ENCODE results near the gene LHX2. TPM values are rescaled to one million over a fixed set of nuclear protein-coding genes. Genes with fewer than 3 reads are reported as not detected.

LHX2 gene
- total RNA-seq, 2 experiments from 2014 or later, result not detected

DNA sequence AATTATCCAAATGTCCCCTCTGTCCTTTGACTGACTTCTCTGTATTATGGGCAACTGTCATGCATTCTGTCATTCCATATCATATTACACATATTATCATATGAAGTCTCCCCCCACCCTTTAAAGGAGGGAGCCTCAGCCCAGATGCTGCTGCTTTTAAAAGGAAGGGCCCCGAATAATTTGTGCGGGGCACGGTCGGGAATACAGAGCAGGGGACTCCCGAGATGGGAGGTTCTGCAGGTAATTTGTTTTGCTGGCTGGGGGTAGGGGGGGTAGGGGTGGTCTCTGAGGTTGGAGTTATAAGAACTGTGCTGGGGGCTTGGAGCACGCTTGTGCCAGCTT lies 10.1 kb upstream of the LHX2 start:
- no peak for DNase-seq
- CTCF ChIA-PET, result no interaction called here
- no peaks in the 10 kb centered on the region for H3K9me3 Mint-ChIP-seq (ENCODE audit: insufficient read depth)
- ATAC-seq, result no peak
- H3K4me1 Mint-ChIP-seq (ENCODE audit: low read depth), result peaks cover 32% of the 10 kb centered on the region
- H3K27me3 Mint-ChIP-seq (ENCODE audit: low read depth), result peaks cover 89% of the 10 kb centered on the region
- H3K27ac Mint-ChIP-seq, result no peak overlapping the region
- H3K4me3 Mint-ChIP-seq, result no peak overlapping the region
- H3K36me3 Mint-ChIP-seq (ENCODE audit: low read depth), result no peaks in the 10 kb centered on the region
- POLR2A ChIA-PET, result no interaction called here

DNA sequence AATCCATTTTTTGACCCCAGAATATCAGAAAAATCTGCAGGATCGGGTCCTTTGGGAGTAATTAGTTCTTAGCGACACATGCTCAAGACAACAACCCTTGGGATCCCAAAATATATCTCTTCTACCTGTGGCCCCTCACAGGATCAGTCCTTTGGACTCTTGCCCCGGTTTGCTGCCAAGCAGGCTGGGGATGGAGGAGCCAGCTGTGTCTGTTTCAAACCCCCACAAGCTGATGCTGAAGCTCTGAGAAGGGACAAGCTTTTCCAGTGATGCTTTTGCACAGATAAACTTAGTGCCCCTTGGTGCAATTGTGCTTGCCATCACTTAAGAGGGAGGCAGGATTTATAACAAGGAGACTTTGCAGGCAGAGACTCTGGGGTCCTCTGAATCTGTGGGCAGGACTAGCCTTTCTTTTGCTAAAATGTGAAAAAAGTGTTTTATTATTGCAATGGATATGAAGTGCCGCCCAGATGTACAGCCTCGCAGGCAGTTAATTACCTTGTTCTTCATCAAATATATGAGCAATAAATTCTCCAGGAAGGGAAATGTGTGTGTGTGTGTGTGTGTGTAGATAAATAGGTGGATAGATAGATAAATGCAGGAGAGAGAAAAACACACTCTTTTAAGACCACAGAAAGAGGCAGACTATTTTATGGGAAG lies 9.6 kb upstream of the LHX2 start:
- H3K9me3 Mint-ChIP-seq (ENCODE audit: insufficient read depth), result no peaks in the 10 kb centered on the region
- H3K27ac Mint-ChIP-seq, result no peak overlapping the region
- no peak for ATAC-seq
- peaks cover 90% of the 10 kb centered on the region for H3K27me3 Mint-ChIP-seq (ENCODE audit: low read depth)
- H3K36me3 Mint-ChIP-seq (ENCODE audit: low read depth), result no peaks in the 10 kb centered on the region
- no peak overlapping the region for H3K4me3 Mint-ChIP-seq
- ChIA-PET CTCF (no interaction called here), POLR2A (interaction anchor here (0.6 kb wide), 1 partner anchor 1103 kb away, joined by 3 read pairs; no protein-coding TSS in a partner anchor)
- DNase-seq, result no peak
- peaks cover 29% of the 10 kb centered on the region for H3K4me1 Mint-ChIP-seq (ENCODE audit: low read depth)

DNA sequence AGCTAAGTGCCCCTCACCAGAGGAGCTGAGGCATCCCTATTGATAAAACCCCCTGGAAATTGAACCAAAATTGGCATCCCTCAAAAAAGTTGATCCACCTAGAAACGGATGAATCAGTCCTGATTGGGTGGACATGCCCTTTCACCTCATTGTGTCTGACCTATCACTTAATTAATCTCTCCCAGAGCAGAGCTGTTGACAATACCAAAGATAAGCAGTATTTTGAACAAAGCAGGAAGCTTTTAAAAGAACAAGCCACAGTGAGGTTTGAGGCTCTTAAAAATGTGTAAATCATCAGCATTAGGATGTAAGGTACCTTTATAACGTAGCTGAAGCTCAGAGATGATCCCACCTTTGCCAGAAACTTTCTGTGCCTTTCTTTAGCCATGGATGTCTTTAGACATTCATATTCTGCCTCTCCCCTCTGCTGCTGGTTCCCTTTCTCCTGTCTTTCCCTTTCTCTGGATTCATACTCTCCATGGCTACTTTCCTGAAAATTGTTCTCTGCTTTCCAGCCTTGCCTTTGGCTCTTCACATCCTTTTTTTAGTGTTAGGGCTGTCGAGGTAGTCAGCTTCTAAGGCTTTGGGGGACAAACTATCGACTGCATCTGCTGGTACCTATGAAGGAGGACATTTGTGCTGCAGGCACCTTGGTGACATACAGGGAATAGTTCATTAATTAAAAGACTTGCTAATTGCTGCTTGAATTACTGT lies 7.8 kb upstream of the LHX2 start:
- DNase-seq (no peak), ATAC-seq (no peak)
- Mint-ChIP-seq H3K4me1 (ENCODE audit: low read depth) (peaks cover 16% of the 10 kb centered on the region), H3K27me3 (ENCODE audit: low read depth) (peaks cover 87% of the 10 kb centered on the region), H3K27ac (no peak overlapping the region), H3K4me3 (no peak overlapping the region), H3K9me3 (ENCODE audit: insufficient read depth) (no peaks in the 10 kb centered on the region), H3K36me3 (ENCODE audit: low read depth) (peaks cover 3% of the 10 kb centered on the region)
- POLR2A ChIA-PET, result interaction anchor here (0.6 kb wide), 2 partner anchors 18 to 56 kb away, joined by 3 to 5 read pairs; no protein-coding TSS in a partner anchor
- CTCF ChIA-PET, result interaction anchor here (1.2 to 3.0 kb wide), 3 partner anchors 14 to 459 kb away, joined by 3 to 15 read pairs (median 4); no protein-coding TSS in a partner anchor

DNA sequence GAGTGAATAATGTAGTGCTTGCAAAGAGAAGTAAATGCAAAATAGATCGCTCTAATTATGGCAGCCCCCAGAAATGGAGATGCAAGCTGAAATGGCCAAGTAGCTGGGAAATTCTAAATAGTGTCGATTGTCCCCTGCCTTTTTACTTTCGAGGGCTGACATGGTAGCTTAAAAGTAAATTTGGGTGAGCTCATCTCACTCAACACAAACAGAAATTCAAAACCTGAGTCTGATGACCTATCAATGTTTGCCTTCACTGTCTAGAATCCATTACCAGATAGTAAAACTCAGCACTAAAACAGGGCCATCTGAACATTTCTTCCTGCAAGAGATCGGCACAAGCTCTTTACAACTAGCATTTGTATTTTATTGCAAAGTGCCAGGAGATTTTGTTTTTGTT lies 7.0 kb upstream of the LHX2 start:
- Mint-ChIP-seq H3K27ac (no peak overlapping the region), H3K27me3 (ENCODE audit: low read depth) (peaks cover 89% of the 10 kb centered on the region), H3K4me1 (ENCODE audit: low read depth) (peaks cover 14% of the 10 kb centered on the region), H3K4me3 (no peak overlapping the region), H3K36me3 (ENCODE audit: low read depth) (peaks cover 3% of the 10 kb centered on the region), H3K9me3 (ENCODE audit: insufficient read depth) (no peaks in the 10 kb centered on the region)
- CTCF ChIA-PET, result interaction anchor here (1.2 to 3.0 kb wide), 3 partner anchors 13 to 460 kb away, joined by 3 to 15 read pairs (median 4); no protein-coding TSS in a partner anchor
- POLR2A ChIA-PET, result interaction anchor here (0.6 kb wide), 1 partner anchor 17 kb away, joined by 3 read pairs; no protein-coding TSS in a partner anchor
- DNase-seq, result no peak
- ATAC-seq, result no peak

DNA sequence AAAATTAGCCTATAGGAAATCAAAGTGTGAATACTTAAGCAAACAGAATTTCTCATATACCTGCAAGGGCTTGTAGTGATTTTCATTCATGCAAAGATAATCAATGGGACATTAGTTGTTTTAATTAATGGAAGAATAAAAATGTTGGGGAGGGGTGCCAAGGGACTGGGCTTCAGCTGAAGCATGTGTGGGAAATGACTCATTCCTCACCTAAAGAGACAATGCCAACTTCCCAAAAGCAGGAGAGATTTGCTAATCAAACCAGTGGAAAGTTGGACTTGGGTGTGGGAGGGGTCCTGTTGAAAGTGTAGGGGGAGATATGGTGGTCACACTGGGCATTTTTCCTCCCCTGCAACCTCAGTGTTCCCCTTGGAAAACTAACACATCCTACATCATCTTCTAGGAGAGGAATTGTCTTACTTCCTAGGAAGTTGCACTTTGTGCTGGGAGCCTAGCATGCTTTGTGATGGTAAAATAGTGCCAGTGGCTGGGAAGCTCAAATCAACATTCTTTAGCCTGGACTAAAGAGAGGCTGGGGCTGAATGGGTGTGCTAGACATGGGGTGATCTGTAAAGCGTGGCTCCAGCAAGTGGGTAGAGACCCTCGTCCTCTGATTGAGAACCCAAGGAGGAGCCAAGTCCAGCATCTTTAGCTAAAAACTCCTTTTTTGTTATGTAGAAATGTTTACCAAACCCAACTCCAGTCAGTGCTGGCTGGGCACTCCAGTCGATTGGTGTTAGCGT lies 6.4 kb upstream of the LHX2 start:
- CTCF ChIA-PET, result interaction anchor here (1.2 to 3.0 kb wide), 2 partner anchors 13 to 34 kb away, joined by 3 to 15 read pairs; no protein-coding TSS in a partner anchor
- no peak overlapping the region for H3K27ac Mint-ChIP-seq
- H3K4me3 Mint-ChIP-seq, result no peak overlapping the region
- no peaks in the 10 kb centered on the region for H3K9me3 Mint-ChIP-seq (ENCODE audit: insufficient read depth)
- peaks cover 17% of the 10 kb centered on the region for H3K4me1 Mint-ChIP-seq (ENCODE audit: low read depth)
- DNase-seq (no peak), ATAC-seq (no peak)
- peaks cover 94% of the 10 kb centered on the region for H3K27me3 Mint-ChIP-seq (ENCODE audit: low read depth)
- POLR2A ChIA-PET, result no interaction called here
- H3K36me3 Mint-ChIP-seq (ENCODE audit: low read depth), result peaks cover 5% of the 10 kb centered on the region

DNA sequence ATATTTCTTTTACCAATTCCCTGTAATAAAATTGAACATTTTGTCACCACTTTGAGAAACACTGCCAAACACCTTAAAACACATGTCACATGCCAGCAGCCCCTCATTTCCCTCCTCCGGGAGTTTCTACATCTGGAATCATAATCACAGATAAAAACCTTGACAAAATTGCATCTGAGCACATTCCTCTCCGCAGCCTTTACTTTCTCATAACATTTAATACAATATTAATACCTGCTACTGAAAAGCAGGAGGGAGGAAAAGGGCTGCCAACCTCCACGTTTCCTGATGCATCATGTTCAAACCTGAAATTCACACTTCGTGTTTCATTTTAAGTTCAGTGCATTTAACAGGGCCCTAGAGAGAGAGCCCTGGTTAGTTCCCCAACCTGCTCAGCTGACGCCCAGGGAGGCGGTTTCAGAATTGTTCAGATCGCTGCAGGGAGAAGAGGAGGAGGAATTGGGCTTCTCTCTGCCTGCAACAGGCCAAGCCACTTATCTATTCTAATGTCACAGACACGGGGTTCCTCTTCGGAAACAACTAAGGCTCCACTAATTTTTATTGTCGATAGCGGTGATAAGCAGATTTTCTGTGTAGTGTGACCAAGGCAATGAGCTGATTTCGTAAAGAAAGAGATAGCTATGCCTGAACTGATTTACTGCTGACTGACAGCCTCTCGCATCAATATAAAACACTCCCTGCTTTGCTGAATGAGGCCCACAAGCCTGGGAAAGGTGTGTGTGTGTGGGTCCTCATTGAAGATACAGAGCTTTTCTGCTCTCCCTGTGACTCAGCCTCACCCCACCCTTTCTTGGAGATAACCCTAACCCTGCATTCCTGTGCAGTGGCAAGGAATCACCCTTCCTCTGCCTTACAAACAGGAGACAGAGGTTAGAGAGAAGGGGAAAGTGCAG lies 4.9 kb upstream of the LHX2 start:
- Mint-ChIP-seq H3K9me3 (ENCODE audit: insufficient read depth) (no peaks in the 10 kb centered on the region), H3K36me3 (ENCODE audit: low read depth) (peaks cover 9% of the 10 kb centered on the region), H3K4me3 (no peak overlapping the region), H3K27me3 (ENCODE audit: low read depth) (peaks cover 87% of the 10 kb centered on the region), H3K27ac (no peak overlapping the region), H3K4me1 (ENCODE audit: low read depth) (peaks cover 13% of the 10 kb centered on the region)
- CTCF ChIA-PET, result no interaction called here
- no peak for ATAC-seq
- no peak for DNase-seq
- POLR2A ChIA-PET, result no interaction called here

DNA sequence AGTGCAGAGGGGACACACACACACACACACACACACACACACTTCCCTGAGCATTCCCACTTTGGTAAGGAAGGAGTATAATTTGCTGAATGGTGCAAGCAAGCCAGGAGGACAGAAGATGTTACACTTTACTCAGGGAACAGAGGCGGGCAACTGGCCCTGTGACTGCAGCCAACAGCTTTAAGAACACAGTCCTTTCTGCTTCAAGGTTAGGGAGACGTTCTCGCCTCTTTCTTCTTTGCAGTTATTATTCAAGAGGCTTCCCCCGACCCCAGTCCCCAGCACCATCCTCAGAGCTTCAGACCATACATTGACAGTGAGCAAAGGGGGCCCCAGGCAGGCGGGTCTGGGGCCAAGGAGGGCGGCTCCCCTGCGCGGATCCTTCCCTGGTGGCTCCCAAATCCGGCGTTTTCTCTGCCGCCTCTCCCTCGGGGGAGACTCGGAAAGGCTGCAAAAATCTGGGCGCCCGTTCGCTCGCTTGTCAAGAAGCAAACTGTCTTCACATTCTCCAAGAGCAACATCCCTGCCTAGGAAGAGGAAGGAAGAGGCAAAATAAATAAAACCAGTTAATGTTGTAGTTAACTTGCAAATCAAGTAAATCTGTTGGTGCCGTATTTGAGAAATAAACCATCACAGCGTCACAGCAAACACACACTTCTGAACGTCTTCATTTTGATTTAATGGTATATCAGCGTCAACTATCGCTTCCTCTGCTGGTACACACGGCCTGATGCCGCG lies 3.8 kb upstream of the LHX2 start:
- Mint-ChIP-seq H3K4me3 (peak overlapping the region; percentile 42), H3K27ac (peak overlapping the region; percentile 60)
- ATAC-seq, result no peak

DNA sequence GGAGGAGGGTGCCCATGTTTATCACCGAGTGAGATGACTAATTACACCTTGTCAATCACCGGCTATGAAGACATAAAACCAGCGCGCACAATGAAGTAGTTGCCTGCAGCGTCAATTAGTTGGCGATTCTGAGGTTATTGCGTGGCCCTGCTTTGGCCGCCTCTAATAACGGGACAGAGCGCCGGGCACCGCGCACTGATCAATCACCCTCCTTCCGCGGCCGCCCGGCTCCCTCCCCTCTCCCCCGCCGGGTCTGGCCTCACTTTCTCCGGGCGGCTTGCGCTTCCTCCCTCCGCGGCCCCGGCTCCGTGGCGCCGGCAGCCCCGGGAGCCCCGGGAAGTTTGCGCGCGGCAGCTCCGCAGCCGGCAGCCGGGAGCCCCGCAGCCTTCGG lies 3.3 kb upstream of the LHX2 start:
- peak overlapping the region; percentile 42 for H3K4me3 Mint-ChIP-seq
- H3K27me3 Mint-ChIP-seq (ENCODE audit: low read depth), result peaks cover 76% of the 10 kb centered on the region
- peak overlapping the region; percentile 60 for H3K27ac Mint-ChIP-seq
- no peaks in the 10 kb centered on the region for H3K9me3 Mint-ChIP-seq (ENCODE audit: insufficient read depth)
- CTCF ChIA-PET, result no interaction called here
- H3K36me3 Mint-ChIP-seq (ENCODE audit: low read depth), result peaks cover 9% of the 10 kb centered on the region
- H3K4me1 Mint-ChIP-seq (ENCODE audit: low read depth), result peaks cover 13% of the 10 kb centered on the region
- POLR2A ChIA-PET, result no interaction called here
- DNase-seq (no peak), ATAC-seq (no peak)

More for the DNA sequence above, 3.8 kb upstream of the LHX2 start:
- DNase-seq, result no peak
- peaks cover 9% of the 10 kb centered on the region for H3K36me3 Mint-ChIP-seq (ENCODE audit: low read depth)
- peaks cover 78% of the 10 kb centered on the region for H3K27me3 Mint-ChIP-seq (ENCODE audit: low read depth)
- no peaks in the 10 kb centered on the region for H3K9me3 Mint-ChIP-seq (ENCODE audit: insufficient read depth)
- CTCF ChIA-PET, result no interaction called here
- POLR2A ChIA-PET, result no interaction called here
- peaks cover 13% of the 10 kb centered on the region for H3K4me1 Mint-ChIP-seq (ENCODE audit: low read depth)

DNA sequence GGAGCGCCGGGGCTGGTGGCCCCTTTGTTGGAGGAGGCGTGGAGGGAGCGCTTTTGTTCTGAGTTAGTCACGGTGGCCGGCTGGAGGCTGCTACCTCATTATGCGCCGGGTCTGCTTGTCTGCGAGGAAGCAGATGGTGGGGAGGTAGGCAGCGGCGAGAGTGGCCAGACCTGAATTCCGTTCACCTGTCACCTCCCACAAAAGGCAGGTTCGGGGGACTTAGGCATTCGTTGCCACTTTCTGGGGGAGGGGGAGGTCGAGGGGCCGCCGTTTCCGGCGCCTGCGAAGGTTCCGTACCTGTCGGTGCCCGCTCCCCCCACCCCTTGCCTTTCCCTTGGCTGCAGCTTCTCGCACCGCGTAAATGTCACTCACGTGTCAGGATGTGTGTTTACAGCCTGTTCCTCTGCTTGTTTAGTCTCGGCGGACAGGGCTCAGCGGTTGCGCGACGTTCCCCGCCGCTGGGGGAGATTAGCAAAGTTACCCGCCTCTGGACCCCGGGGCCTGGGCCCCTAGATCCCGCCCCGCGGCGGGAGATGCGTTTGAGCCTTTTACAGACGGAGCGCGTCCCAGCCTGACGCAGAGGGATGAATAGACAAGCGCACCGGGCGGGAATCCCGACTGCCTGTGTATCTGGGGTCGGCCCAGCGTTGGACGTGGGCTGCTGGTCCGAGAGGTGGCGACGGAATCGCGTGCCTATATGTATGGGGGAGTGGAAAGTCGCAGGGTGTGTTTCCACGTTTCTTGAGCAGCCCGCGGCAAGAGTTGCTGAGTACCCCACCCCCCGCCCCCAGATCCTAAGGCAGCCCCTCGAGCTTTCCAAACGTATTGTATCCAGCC lies 2.7 kb upstream of the LHX2 start:
- no peak for DNase-seq
- Mint-ChIP-seq H3K27ac (peak overlapping the region; percentile 66), H3K36me3 (ENCODE audit: low read depth) (peaks cover 9% of the 10 kb centered on the region), H3K9me3 (ENCODE audit: insufficient read depth) (no peaks in the 10 kb centered on the region), H3K4me3 (peak overlapping the region; percentile 31), H3K4me1 (ENCODE audit: low read depth) (peaks cover 13% of the 10 kb centered on the region), H3K27me3 (ENCODE audit: low read depth) (peaks cover 75% of the 10 kb centered on the region)
- POLR2A ChIA-PET, result no interaction called here
- CTCF ChIA-PET, result no interaction called here
- ATAC-seq, result no peak

DNA sequence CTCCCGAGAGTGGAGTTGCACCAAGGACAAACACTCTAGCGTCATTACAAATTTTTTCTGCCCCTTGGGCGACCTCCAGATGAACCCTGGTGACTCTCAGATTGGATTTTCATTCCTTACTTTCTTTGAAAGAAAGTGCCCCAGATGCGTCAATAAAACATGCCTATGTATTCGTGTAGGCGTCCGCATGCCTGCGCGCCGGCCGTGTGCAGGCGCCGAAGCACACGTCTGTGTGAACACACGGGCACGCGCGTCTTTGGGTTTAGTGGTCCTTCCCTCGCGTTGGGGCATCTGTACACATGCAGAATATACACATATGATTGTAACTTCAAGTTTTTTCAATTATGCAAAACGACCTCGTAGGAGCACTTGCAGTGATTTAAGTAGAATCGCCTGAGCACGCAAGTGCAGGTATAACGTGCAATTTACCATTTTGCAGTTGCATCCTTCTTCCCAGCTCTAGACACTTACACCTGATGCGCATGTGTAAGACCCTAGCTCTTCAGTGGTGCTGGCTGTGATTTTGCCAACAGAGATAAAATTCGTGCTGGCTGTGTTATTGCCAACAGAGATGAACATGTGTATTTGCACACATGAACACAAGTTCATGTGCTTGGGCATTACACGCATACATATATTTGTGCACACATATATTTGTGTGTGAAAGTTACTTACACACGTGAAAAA lies 1.9 kb upstream of the LHX2 start:
- Mint-ChIP-seq H3K27me3 (ENCODE audit: low read depth) (peaks cover 76% of the 10 kb centered on the region), H3K36me3 (ENCODE audit: low read depth) (peaks cover 9% of the 10 kb centered on the region), H3K9me3 (ENCODE audit: insufficient read depth) (no peaks in the 10 kb centered on the region), H3K4me1 (ENCODE audit: low read depth) (peaks cover 13% of the 10 kb centered on the region), H3K4me3 (peak overlapping the region; percentile 22), H3K27ac (peak overlapping the region; percentile 22)
- DNase-seq (no peak), ATAC-seq (no peak)
- POLR2A ChIA-PET, result no interaction called here
- CTCF ChIA-PET, result no interaction called here
